CD4-positive, alpha-beta T cell treated with Interleukin-4 for 1 hour (primary cell): Measurements from ENCODE around the gene STX18.
A peak's percentile ranks its signal among the peaks of the same experiment; 100 is the strongest.
"Not testable (repeated sequence)": the region's sequence is repeated elsewhere in the genome, so short reads cannot be mapped to it uniquely, and the experiment has no call there.

Experiments
- DNase-seq, 2 donors: peaks; one replicate each; pipeline ENCODE4 v3.0.0-alpha.2; 2020 to 2022

Gene STX18

DNA sequence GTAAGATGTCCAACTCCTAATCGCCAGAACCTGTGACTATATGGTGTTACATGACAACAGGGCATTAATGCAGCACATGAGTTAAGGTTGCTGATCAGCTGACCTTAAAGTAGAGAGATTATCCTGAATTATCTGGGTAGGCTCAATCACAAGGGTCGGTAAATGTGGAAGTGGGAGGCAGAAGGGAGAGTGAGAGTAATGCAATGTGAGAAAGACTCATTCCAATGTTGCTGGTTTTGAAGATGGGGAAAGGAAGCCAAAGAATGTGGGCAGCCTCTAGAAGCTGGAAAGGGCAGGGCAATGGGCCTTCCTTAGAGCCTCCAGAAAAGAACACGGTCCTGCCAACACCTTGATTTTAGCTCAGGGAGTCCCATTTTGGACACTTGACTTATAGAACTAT lies 67.4 kb downstream of the STX18 start:
- no peak for DNase-seq

DNA sequence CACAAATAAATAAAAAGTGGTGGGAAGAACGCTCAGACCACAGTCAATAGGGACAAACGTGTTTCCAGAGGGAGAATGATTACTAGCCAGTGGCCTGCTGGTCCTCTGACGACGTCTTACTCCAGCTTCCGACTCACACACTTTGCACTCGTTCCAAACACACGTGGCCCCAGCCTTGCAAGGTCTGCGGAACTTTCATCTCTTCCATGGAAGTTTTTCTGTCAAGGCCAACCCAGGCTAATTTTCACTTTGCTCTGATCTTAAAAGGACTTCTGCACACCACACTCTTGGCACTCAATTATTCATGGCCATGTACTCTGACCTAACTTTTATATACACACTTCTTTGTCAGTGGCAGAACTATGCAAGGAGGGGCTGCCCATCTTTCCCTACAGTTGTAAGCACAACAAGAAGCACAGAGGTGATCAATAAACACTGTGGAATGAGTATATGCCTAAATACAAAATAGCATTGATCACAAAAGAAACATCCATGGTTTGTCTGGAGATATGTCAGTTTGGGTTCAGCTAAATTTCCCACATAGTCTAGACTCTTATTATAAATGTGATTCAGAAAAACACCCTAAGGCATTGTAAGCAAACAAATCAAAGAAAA lies 69.4 kb downstream of the STX18 start:
- no peak for DNase-seq

DNA sequence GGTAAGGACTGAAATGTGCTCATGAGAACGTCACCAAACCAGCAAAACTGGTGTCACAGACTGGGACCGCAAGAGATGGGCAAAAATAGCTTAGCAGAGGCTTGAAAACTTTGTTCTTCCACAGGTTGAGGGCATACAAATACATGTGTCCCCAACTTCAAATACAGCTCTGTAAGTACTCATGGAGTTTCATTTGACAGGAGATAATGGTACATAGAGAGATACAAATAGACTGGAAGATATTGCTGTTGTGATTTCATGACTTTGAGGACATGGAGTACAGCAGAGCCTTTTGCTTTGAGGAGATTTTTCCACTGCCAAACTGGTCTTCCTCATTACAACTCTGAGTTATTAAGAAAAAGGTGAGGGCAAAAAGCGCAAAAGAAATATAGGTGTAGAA lies 70.7 kb downstream of the STX18 start:
- DNase-seq = no peak

DNA sequence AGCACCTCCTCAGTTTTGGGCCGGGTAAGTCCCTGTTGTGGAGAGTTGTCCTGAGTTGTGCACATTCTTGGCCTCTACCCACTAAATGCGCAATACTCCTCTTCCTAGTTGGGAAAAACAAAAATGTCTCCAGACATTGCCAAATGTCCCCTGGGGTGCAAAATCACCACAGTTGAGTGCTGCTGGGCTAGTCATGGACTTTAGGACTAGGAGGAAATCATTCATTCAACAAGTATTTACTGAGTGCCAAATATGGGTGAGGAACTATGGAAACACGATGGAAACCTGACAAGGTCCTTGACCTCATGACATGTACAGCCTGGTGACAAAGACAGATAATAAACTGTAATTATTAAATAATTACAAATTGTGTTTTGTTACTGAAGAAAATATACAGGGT lies 71.6 kb downstream of the STX18 start:
- DNase-seq = no peak

GRCh38 chr4:4465238-4465637 lies 76.6 kb downstream of the STX18 start:
- not testable (repeated sequence) for DNase-seq

GRCh38 chr4:4462970-4463369 lies 78.9 kb downstream of the STX18 start:
- no peak for DNase-seq

DNA sequence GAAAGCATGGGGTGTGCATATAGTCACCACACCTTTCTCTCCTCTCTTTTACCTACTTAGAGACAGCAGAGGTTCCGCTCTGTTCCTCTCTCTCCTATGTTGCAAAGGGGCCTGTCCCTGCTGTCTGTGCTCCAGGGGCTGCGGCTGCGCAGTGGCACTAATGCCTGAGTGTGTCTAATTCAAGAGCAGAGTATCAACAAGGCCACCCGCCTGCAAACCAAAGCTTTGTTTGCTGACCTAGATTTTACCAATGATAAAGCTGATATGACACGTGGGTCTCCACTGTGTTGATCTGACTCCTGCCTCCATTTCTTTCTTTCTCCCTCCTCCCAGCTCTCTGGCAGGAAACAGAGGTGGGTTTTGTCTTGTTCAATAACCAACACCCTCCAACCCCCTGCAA lies 80.0 kb downstream of the STX18 start:
- peak; percentile 61 to 72 for DNase-seq

DNA sequence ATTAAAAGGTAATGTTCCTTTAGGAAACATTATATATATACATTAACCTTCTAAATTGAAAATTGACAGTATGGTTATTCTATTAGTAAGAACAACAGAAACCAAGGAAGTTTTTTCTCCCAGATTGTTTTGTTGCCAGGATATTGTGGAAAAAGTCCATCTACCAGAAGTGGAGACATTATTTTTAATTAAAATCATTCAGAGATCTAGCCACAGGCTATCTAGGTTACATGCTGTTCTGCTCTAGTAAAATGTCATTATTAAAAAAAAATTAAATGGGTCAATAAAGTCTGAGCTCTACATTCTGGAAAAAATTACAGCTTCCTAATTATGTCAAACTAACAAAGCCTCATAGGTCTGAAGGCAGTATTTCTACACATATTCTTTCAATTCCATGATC lies 80.7 kb downstream of the STX18 start:
- DNase-seq = no peak

GRCh38 chr4:4460759-4461158 lies 81.1 kb downstream of the STX18 start:
- no peak for DNase-seq

- no peak for DNase-seq
These were observed 82.7 kb downstream of the STX18 start for GRCh38 chr4:4459181-4459580.

DNA sequence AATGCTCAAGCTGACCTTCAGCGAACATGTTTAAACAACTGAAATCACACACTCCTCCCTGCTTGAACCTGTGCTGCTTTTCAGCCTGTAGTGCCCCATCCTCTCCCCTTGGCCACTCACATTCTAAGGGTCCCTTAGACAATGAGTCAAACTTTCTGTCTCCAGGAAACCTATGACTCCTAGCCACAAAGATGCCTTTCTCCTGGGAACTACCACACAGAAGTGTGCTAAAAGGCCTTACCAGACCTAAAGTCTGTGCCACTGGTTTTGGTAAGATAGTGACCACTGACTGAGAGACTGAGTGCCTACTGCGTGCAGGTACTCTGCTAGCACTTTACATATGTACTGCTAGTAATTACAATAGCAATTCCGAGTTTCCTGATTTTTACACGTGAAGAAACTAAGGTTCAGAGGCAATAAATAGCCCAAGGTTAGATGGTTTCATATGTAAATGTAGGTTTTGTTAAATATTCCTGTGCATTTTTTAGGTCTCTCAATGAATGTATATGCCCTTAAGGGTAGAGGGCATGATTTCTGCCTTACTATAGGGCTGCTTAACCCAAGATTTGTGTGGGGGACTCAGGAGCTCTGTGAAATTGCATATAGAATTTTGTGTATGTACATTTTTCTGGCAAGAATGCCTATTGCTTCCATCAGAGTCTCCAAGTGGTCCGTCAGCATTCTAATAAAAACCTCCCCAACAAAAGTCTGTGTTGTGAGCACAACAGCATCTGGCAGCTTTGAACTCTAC lies 83.9 kb downstream of the STX18 start:
- no peak for DNase-seq

- no peak for DNase-seq
These were observed 84.9 kb downstream of the STX18 start for GRCh38 chr4:4456816-4457578.

DNA sequence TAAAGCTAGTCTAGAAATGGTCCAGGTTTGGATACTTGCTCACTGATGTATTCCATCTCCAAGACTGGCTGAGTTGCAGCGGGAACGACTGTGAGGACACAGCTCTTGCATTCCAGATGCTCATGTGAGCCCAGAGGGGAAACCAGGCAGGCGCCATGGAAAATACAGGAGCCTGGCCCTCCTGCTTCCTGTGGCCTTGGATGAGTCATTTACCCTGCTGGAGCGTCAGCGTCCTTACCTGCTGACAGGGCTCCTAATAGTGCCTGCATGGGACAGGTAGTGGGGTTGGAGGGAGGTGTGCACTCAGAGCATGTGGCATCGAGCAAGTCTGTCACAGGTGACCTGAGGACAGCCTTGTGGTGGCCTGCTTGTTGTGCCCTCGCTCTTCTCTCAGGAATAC lies 85.5 kb downstream of the STX18 start:
- DNase-seq = no peak

- no peak for DNase-seq
These were observed 86.5 kb downstream of the STX18 start for GRCh38 chr4:4455210-4455865.

DNA sequence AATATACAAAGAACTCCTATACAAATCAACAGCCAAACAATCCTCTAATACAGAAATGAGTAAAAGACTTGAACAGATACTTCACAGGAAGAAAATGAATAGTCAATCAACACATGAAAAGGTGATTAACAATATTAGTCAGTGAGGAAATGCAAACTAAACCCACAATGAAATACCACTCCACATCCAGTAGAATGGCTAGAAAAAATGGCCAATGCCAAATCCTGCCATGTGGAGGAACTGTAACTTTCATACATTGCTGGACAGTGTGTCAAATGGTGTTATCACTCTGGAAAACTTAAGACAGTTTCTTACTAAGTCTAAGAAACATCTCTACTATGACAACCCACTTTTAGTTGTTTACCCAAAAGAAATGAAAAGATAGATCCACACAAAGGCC lies 95.4 kb downstream of the STX18 start:
- no peak for DNase-seq

- no peak for DNase-seq
These were observed 98.0 kb downstream of the STX18 start for GRCh38 chr4:4443821-4444220.

GRCh38 chr4:4440333-4441061 lies 101.4 kb downstream of the STX18 start:
- DNase-seq = no peak

- DNase-seq = no peak
These were observed 102.1 kb downstream of the STX18 start for GRCh38 chr4:4439782-4440181.

- DNase-seq = no peak
These were observed 103.0 kb downstream of the STX18 start for GRCh38 chr4:4438891-4439290.

DNA sequence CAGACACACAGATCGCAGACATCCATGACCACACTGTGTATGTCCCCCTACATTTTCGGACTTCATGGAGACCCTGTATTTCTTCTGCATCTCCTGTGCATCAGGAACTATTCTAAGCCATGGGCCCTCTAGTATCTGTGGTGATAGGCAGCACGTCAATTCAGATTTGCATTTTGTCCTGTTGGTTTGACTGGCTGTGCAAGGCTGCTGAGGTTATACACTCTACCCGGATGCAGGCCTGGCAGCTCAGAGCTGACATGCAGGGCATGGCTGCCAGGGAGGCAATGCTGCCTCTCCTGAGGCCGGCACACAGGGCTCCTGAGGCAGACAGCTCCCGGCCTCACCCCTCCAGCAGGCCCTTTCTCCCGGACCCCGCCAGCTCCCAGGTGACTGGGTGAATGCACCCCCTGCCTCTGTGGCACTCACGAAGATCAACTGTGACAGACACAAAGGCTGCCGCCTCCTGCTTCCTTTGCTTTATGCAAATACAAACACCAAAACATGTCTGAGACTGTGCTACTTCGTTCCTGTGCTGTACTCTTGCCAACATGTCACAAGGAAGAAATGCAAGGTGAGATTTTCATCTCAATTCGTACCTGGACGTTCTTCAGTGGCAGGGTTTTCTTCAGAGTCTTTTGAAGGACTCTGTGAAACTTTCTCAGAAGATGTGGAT lies 103.9 kb downstream of the STX18 start:
- no peak for DNase-seq

GRCh38 chr4:4436244-4436823 lies 105.5 kb downstream of the STX18 start:
- no peak for DNase-seq

GRCh38 chr4:4433941-4434340 lies 107.9 kb downstream of the STX18 start:
- no peak for DNase-seq
